RPMI7951 (cell line): ENCODE data around the gene HHAT. TPM values are rescaled to one million over a fixed set of nuclear protein-coding genes. Genes with fewer than 3 reads are reported as not detected.

Experiments used
- DNase-seq: peaks from one replicate; pipeline ENCODE4 v3.0.0-alpha.2; 2012; ENCODE audit warnings: low read depth
- total RNA-seq: library from RNA; depleted of rRNA; stranded (reverse); fragments of >200 nt; shearing (Covaris generic); gene quantifications from 2 replicates; pipeline ENCODE4 v1.2.3, GENCODE V29; 2014; rRNA removed

HHAT gene
- total RNA-seq, result 3.1 and 4.2 TPM in 2 replicates

DNA sequence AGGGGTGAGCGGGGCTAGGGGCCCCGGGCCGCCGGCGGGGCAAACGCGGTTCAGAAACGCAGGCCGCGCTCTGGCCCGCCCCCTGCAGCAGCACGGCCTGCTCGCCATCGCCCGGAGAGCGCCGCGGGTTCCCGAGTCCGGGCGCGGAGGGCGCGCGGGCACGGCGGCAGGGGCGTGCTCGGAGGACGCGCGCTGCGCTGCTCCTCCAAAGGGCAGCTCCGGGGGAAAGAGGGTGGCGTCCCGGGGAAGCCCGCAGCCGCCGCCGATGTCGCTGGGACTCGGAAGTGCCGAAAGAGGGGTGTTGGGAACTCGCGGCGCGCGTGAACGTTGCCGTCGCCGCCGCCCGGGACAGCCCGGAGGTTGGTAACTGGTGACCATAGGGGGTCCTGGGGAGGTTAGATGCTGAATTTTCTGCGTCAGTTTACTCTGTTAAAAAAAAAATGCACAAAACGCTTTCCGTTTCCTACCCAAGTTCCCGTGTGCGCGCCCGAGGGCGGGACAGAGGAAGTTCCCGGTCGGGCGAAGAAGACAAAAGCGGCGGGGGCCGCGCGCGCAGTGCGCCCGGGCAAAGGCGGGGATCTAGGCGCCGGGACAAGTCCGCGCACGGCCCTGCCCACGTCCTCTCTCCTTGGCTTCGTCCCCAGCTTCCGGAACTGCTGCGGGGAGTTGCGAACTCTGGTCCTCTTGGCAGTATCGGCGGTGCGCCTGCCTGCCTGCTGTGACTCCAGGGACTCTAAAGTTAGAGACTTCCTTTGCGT, at the start of gene HHAT:
TSS of gene HHAT (plus strand) at position 157 of the 758 bp plus-strand sequence. CDS start 20,074 bp downstream, outside the sequence.
- DNase-seq, result peak; percentile 79

DNA sequence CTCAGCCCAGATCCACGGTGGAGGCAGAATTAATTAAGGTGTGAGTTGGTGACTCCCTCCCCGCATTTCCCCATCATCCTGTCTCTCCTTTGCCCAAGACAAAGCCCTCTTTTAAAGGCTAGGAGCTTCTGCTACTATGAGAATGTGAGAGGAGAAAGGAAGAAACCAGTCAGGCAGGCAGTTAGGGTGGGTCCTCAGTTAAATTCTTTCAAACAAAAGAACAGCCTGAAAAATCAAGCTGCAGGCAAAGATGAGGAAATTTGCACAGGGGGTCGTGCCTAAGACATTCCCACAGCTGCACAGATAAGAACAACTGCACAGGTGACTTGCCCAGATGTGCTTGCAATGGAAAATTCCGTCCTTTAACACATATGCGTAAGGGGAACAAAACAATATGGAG, 48.5 kb upstream of the HHAT start:
- no peak for DNase-seq

GRCh38 chr1:210288116-210288515, 40.6 kb upstream of the HHAT start:
- DNase-seq, result no peak

- DNase-seq, result no peak
Measured at GRCh38 chr1:210289248-210289647, 39.5 kb upstream of the HHAT start.

GRCh38 chr1:210291081-210291764, 37.5 kb upstream of the HHAT start:
- DNase-seq, result no peak

DNA sequence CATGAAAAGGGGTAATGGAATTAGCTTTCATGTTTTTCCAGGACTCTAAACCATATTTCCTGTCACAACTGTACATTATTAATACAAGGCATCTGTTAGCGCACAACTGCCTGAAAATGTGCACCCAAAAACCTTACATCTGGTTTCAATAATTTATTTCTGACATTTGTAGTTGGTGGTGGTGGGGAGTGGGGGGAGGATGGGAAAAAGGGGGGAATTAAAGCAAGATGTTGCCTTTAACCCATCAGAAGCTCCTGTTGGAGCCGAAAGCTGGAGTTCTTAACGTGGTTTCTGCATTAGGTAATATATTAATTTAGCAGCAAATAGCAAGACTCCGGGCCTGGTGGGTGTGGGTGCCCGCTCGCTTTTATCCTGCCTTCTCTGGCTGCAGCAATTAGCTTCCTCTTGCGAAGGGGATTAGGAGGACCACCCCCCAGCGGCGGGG, 36.9 kb upstream of the HHAT start:
- DNase-seq, result peak; percentile 85

- peak; percentile 93 for DNase-seq
Measured at GRCh38 chr1:210292231-210292871, 36.4 kb upstream of the HHAT start.

DNA sequence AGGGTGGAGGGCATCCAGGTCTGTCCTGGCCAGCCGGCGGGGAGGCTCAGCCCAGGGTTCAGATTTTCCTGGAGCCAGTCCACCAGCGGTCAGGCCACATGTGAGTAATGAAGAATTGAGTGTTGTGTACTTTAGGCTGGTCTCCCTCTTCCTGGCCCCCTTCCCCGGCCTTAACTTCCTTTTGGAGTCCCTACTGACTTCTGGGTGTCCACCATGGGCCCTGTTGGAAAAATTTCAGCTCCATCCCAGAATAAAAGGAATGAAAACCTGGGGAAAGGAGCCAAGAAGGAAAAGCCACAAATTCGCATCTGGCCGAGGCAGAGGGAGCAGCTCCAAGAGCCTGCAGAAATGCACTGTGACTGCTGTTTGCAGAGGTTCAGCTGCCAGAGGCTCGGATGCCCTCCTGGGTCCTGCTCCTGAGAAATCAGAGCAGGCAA, 35.5 kb upstream of the HHAT start:
- peak; percentile 96 for DNase-seq

- peak; percentile 93 for DNase-seq
Measured at GRCh38 chr1:210294999-210295745, 33.5 kb upstream of the HHAT start.

DNA sequence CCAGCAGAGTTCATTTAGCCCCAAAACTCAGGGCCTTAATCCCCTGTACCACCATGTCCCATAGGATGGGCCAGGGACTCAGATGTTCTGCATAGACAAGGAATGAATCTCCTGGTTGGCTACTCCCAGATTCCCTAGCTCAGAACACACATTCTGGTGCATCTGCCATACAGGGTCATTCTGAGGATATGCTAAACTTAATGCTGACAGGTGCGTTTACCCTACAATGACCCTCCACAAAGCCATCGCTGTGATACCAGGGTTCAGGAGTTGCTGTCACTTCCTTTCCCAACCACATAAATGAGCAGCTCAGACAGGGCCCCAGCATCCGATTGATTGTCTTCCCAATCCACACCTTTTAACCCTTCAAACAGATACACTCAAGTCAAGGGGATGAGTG, 32.0 kb upstream of the HHAT start:
- DNase-seq, result no peak

DNA sequence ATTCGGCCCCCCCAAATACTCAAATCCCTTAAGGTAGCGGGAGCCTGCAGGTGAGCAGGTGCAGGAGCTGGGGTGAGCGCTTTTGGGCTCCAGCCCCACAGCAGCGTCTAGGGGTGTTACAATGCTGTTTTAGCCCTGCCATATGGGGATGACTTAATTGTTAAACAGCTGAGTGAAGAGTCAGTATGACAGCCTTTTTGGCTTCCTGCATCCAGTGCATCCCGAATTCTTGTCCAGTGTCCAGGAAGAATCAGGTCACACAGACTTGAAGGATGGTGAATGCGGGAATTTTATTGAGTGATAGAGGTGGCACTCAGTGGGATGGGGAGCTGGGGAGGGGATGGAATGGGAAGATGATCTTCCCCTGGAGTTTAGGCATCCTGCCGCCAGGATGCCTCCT, 30.4 kb upstream of the HHAT start:
- no peak for DNase-seq

DNA sequence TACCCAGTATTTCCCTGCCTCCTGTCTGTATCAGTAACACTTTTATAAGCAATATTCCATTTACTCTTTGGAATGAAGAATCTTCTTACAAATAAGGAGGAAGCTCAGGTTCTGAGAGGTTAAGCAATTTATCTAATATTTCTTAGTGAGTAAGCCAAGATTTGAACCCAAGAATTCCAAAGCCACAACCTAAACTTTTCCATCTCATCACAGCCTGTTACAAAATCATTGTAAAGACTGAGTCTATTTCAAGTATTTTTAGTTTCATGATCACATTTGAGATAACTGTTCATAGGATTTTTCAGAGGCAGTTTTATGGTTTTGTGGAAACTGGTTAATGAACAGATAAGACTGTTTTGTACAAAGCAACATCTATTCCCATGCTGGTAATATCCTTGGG, 29.8 kb upstream of the HHAT start:
- DNase-seq, result no peak

- DNase-seq, result peak; percentile 49
Measured at GRCh38 chr1:210299501-210299900, 29.2 kb upstream of the HHAT start.

- DNase-seq, result no peak
Measured at GRCh38 chr1:210300923-210301614, 27.6 kb upstream of the HHAT start.

DNA sequence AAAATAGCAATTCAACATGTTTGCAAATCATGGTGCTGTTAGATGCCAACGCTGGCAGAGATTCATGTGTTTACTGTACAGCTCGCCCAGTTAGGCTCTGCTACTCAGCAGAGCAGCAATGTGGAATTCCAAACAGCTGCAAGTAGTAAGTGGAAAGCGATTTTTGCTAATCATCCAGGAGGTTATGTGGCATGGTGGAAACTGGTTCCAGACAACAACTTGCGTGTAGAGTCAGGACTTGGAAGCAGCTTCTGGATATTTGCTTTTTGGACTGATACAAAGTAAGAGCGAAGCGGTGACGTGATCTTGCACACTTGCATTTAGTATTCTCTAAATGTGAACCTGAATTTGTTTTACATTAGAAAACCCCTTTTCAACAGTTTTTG, 27.1 kb upstream of the HHAT start:
- DNase-seq, result no peak

GRCh38 chr1:210302501-210302900, 26.2 kb upstream of the HHAT start:
- no peak for DNase-seq

GRCh38 chr1:210303391-210303790, 25.3 kb upstream of the HHAT start:
- DNase-seq, result no peak

DNA sequence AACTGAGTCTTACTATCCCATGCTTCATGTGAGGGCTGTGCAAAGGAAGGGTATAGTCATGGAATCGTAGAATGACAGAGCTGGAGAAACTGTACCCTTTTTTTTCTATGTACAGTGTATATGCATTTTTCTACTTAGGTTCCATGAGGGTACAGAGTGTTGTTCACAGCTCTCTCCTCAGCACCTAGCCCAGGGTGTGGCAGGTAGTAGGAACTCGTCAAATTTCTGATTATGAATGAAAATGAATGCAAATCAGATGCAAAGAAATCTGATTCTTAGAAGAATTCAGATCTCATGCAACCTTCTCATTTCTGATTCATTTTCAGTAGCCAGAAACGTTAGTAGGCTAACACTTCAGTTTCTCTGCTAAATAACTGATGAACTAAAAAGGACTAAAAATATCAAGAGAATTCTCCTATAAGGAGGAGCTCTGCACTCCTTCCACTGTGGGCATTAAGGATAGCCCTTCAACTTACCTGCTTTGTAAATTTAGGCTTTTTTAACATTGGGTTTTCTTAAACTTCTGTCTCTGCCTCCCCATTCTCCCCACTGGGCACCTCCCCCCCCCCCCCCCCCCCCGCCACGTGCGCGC, 18.0 kb upstream of the HHAT start:
- DNase-seq, result no peak

DNA sequence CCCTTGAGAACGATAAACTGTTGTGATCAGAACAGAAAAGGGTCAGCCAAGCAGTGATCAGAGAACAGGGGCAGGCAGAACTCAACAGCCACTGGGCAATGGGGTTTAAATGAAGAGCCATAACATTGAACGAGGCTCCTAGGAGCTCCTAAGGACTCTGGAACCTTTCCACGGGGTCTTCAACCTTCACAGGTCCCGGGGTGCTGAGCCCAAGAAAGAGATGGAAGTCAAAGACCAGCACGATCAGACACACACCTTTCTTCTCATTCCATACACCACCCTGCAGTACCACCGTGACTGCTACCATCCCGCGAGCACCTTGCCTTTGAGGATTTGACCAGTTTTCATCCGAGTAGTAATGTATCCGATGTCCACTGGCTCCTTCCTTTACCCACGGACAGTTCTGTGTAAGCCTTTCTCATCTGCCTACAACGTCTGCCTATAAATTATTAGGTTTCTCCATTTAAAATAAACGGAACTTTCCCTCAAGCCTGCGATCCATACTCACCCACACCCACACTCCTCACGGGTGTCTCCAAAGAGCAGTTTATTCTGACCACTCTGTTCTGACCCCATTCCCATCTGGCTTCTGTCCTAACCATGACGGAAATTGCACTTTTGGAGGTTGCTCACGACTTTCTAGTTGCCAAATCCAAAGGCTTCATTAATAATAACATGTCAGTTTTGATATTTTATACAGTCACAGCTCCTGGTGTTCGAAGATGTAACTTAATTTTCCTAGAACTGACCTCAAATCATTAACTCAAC, 16.8 kb upstream of the HHAT start:
- no peak for DNase-seq

DNA sequence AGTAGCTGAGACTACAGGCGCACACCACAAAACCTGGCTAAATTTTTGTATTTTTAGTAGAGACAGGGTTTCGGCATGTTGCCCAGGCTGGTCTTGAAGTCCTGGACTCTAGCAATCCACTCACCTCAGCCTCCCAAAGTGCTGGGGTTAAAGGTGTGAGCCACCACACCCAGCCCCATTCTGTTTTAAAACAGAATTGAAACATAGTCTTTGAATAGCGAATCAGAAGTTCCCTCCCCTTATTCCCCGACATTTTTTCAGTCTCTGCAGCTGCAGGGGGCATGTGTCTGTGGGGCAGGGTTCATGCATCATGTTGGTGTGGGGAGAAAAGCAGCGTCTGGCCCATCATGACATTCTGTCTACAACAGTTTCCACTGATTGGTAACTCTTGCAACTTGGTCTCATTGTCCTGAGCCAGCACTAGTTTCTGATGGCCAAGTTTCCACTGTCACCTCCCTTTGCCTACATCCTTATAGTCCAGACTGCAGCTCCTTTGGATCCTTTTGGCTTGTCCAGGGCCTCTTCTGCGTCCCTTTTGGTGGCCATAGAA, 15.6 kb upstream of the HHAT start:
- DNase-seq, result no peak
